ENCODE data around the gene PSMC2.
"Not testable (repeated sequence)": the region's sequence is repeated elsewhere in the genome, so short reads cannot be mapped to it uniquely, and the experiment has no call there.

The PSMC2 gene

DNA sequence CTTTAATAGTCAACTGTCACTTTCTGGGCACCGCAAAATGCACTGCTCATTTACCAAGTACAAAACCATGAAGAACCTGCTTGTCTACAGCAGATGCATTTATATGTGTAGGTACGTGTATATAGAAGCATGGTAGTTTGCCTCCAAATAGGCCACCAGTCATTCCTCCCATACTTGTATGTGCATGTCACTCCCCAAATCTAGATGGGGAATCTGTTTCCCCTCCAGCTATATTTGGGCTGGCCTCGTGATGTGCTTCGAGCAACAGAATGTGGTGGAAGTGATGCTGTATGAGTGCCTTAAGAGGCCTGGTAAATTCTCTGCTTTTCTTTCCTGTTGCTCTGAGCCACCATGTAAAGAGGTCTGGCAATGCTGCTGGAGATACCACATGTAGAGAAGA is 47.1 kb downstream of the PSMC2 start:
- TF ChIP-seq CTCF (IDR thresholded peaks at IDR 0.05; ENCODE audit: control extremely low read depth, extremely low read depth, low read depth, missing control alignments): no peak
- no peak for DNase-seq (ENCODE audit: extremely low spot score)
- POLR2A ChIA-PET: no interaction called here
- CTCF ChIA-PET: interaction anchor here (1.9 kb wide), 1 partner anchor 14 kb away, joined by 4 read pairs; no protein-coding TSS in a partner anchor

DNA sequence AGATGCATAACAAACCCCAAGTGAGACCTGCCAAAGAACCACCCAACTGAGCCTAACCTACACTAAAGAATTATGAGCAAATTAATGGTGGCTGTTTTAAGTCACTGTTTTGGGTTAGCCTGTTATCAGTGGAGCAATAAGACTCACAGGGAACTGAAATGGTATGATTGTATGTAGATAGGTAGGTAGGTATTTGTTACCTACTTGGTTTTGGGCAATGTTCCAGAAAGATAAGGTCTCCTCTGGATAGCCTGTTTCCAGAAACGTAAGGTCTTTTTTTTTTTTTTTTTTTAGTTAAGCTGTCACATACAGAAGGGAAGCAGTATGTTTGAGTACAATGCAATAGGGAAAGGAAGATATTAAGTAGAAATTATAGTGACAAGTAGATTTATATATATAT is 47.6 kb downstream of the PSMC2 start:
- ChIA-PET CTCF (no interaction called here), POLR2A (no interaction called here)
- TF ChIP-seq CTCF (IDR thresholded peaks at IDR 0.05; ENCODE audit: control extremely low read depth, extremely low read depth, low read depth, missing control alignments): no peak
- DNase-seq (ENCODE audit: extremely low spot score): no peak

DNA sequence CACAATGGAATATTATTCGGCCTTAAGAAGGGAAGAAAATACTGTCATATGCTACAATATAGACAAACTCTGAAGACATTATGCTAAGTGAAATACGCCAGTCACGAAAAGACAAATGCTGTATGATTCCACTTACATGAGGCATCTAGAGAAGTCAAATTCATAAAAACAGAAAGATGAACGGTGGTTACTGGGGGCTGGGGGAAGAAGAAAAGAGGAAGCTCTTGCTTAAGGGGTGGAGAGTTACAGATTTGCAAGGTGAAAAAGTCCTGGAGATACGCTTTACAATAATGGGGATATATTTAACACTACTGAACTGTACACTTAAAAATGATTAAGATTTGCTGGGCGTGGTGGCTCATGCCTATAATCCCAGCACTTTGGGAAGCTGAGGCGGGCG is 49.0 kb downstream of the PSMC2 start:
- no peak for DNase-seq (ENCODE audit: extremely low spot score)
- POLR2A ChIA-PET: no interaction called here
- CTCF ChIA-PET: no interaction called here
- TF ChIP-seq CTCF (IDR thresholded peaks at IDR 0.05; ENCODE audit: control extremely low read depth, extremely low read depth, low read depth, missing control alignments): no peak

GRCh38 chr7:103398483-103399127 is 51.2 kb downstream of the PSMC2 start:
- no peak for TF ChIP-seq CTCF (IDR thresholded peaks at IDR 0.05; ENCODE audit: control extremely low read depth, extremely low read depth, low read depth, missing control alignments)
- no peak for DNase-seq (ENCODE audit: extremely low spot score)
- POLR2A ChIA-PET: no interaction called here
- CTCF ChIA-PET: interaction anchor here (1.0 to 1.6 kb wide), 3 partner anchors 8 to 27 kb away, joined by 3 to 4 read pairs (median 4); no protein-coding TSS in a partner anchor

DNA sequence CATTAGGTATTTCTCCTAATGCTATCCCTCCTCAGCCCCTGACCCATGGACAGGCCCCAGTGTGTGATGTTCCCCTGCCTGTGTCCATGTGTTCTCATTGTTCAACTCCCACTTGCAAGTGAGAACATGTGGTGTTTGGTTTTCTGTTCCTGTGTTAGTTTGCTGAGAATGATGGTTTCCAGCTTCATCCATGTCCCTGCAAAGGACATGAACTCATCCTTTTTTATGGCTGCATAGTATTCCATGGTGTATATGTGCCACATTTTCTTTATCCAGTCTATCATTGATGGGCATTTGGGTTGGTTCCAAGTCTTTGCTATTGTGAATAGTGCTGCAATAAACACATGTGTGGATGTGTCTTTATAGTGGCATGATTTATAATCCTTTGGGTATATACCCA is 52.2 kb downstream of the PSMC2 start:
- DNase-seq (ENCODE audit: extremely low spot score); POLR2A ChIA-PET: not testable (repeated sequence)
- CTCF ChIA-PET: interaction anchor here (1.6 kb wide), 1 partner anchor 13 kb away, joined by 4 read pairs; no protein-coding TSS in a partner anchor

- DNase-seq (ENCODE audit: extremely low spot score): not testable (repeated sequence)
- ChIA-PET POLR2A (interaction anchor here (0.6 kb wide), 1 partner anchor 335 kb away, joined by 3 read pairs; no protein-coding TSS in a partner anchor), CTCF (interaction anchor here (0.9 to 2.6 kb wide), 14 partner anchors 7 to 747 kb away, joined by 3 to 21 read pairs (median 4); partner anchors contain the start of gene PMPCB)
These were observed 58.6 kb downstream of the PSMC2 start for GRCh38 chr7:103405789-103406613.

- no peak for TF ChIP-seq CTCF (IDR thresholded peaks at IDR 0.05; ENCODE audit: control extremely low read depth, extremely low read depth, low read depth, missing control alignments)
- CTCF ChIA-PET: interaction anchor here (1.2 kb wide), 1 partner anchor 13 kb away, joined by 4 read pairs; no protein-coding TSS in a partner anchor
- POLR2A ChIA-PET: no interaction called here
- DNase-seq (ENCODE audit: extremely low spot score): no peak
These were observed 64.7 kb downstream of the PSMC2 start for GRCh38 chr7:103412151-103412550.

Measured in GM10248 (cell line).